HepG2 (cell line): ENCODE measurements around the gene HAUS2. TPM values are rescaled to one million over a fixed set of nuclear protein-coding genes. Genes with fewer than 3 reads are reported as not detected.

Experiments used
- CBX1 ChIP-seq: IDR thresholded peaks from one replicate; pipeline ENCODE4 v1.6.1; 2016; ENCODE audit warnings: antibody characterized with exemption, low read depth
- CREB1 ChIP-seq, 2 experiments: fragments of 450-650 bp in 1 of 2; IDR thresholded peaks; 2 replicates each; pipeline ENCODE4 v1.6.1; 2016 to 2017; ENCODE audit warnings: control low read depth in 1 of 2, mild to moderate bottlenecking in 1 of 2, missing compliant biosample characterization in 1 of 2, missing genetic modification characterization in 1 of 2
- FOXO1 ChIP-seq: sonication (generic); formaldehyde crosslinking; IDR thresholded peaks from 2 replicates; pipeline ENCODE4 v1.4.0; 2020; ENCODE audit warnings: missing genetic modification reagents
- GPN1 ChIP-seq: sonication (generic); formaldehyde crosslinking; IDR thresholded peaks from 2 replicates; pipeline ENCODE4 v1.5.1; 2020; ENCODE audit warnings: missing genetic modification reagents, borderline replicate concordance
- LCORL ChIP-seq, 2 experiments: fragments of 450-650 bp in 1 of 2; sonication (generic) in 1 of 2; formaldehyde crosslinking in 1 of 2; IDR thresholded peaks; 2 replicates each; pipeline versions ENCODE4 v1.5.0 to v1.6.1; 2017 to 2020; ENCODE audit warnings: antibody characterized with exemption in 1 of 2, missing genetic modification reagents in 1 of 2
- NCOA1 ChIP-seq: sonication (generic); formaldehyde crosslinking; IDR thresholded peaks from 2 replicates; pipeline ENCODE4 v1.9.0; 2021; ENCODE audit warnings: missing genetic modification reagents
- NR3C1 ChIP-seq: sonication (generic); formaldehyde crosslinking; IDR thresholded peaks from 2 replicates; pipeline ENCODE4 v1.4.0; 2020; ENCODE audit warnings: missing genetic modification reagents
- PAX8 ChIP-seq: sonication (generic); formaldehyde crosslinking; IDR thresholded peaks from 2 replicates; pipeline ENCODE4 v1.8.0; 2022; ENCODE audit warnings: mild to moderate bottlenecking, missing genetic modification reagents, borderline replicate concordance
- TAF15 ChIP-seq: fragments of 200-400 bp; formaldehyde crosslinking; IDR thresholded peaks from one replicate; pipeline ENCODE4 v1.6.1; 2018; ENCODE audit warnings: mild to moderate bottlenecking, low read depth, low read length; ENCODE audit not compliant: poor library complexity, severe bottlenecking
- TBP ChIP-seq: sonication (generic); formaldehyde crosslinking; IDR thresholded peaks from 2 replicates; pipeline ENCODE4 v1.5.0; 2020; ENCODE audit warnings: missing genetic modification reagents
- TCF12 ChIP-seq, 2 experiments: fragments of 450-650 bp in 1 of 2; sonication (generic) in 1 of 2; formaldehyde crosslinking in 1 of 2; IDR thresholded peaks; 2 replicates each; pipeline versions ENCODE4 v1.6.1 to v1.8.0; 2017 to 2022; ENCODE audit warnings: antibody characterized with exemption in 1 of 2, mild to moderate bottlenecking in 1 of 2, missing genetic modification reagents in 1 of 2, moderate library complexity in 1 of 2
- ZMYM4 ChIP-seq: sonication (generic); formaldehyde crosslinking; IDR thresholded peaks from 2 replicates; pipeline ENCODE4 v1.8.1; 2023; ENCODE audit warnings: mild to moderate bottlenecking, missing genetic modification reagents
- ZNF292 ChIP-seq: sonication (generic); formaldehyde crosslinking; IDR thresholded peaks from 2 replicates; pipeline ENCODE4 v1.8.1; 2022; ENCODE audit warnings: mild to moderate bottlenecking, low read depth, missing genetic modification reagents, borderline replicate concordance
- ZNF7 ChIP-seq: IDR thresholded peaks from 2 replicates; pipeline ENCODE4 v1.6.1; 2016; ENCODE audit warnings: missing biosample characterization, missing genetic modification reagents
- ZNF883 ChIP-seq: sonication (generic); formaldehyde crosslinking; IDR thresholded peaks from 2 replicates; pipeline ENCODE4 v1.5.1; 2020; ENCODE audit warnings: mild to moderate bottlenecking, missing genetic modification reagents; ENCODE audit errors: not compliant biosample characterization
- polyA plus RNA-seq, 8 experiments: library from polyadenylated mRNA; depleted of rRNA in 3 of 8; stranded (reverse) in 7 of 8; unstranded in 1 of 8; fragments of >200 nt; fragmentation: Illumina TruSeq in 4 of 8; extraction: Trizol in 4 of 8; gene quantifications; 2 replicates each; pipeline versions ENCODE4 v1.2.1 to v1.2.3, GENCODE V29; 2011 to 2016; ENCODE audit warnings: low read depth in 4 of 8, missing spikeins in 1 of 8, mixed read lengths in 1 of 8; ENCODE audit not compliant: insufficient read depth in 1 of 8
- total RNA-seq, 5 experiments: library from RNA; depleted of rRNA; stranded (reverse); fragments of >200 nt; fragmentation: Illumina TruSeq; extraction: Trizol; gene quantifications; 2 replicates each; pipeline ENCODE4 v1.2.3, GENCODE V29; 2016; ENCODE audit warnings: low read depth in 1 of 5
- TF ChIP-seq, protein P1 (sequence below): sonication (generic); formaldehyde crosslinking; conservative IDR thresholded peaks from 2 replicates; pipeline ENCODE4 v1.8.0; 2022; ENCODE audit warnings: low read depth, missing genetic modification reagents
- TF ChIP-seq, protein P2 (sequence below): IDR thresholded peaks from 2 replicates; pipeline ENCODE4 v1.6.1; 2016; ENCODE audit warnings: low read depth
- TF ChIP-seq, protein P3 (sequence below): sonication (generic); formaldehyde crosslinking; IDR thresholded peaks from 2 replicates; pipeline ENCODE4 v1.4.0; 2020; ENCODE audit warnings: missing genetic modification reagents, borderline replicate concordance
- TF ChIP-seq, protein P4 (sequence below), 2 experiments: IDR thresholded peaks; 2 replicates each; pipeline ENCODE4 v1.6.1; 2011 to 2012; ENCODE audit warnings: low read length in 2 of 2, borderline replicate concordance in 1 of 2, low read depth in 1 of 2, mild to moderate bottlenecking in 1 of 2, moderate library complexity in 1 of 2

HAUS2 gene
- total and polyA plus RNA-seq, 2 of the 13 experiments (the other 11 are each of a cell fraction or from before 2014, with no cell fraction given) = 11.6 to 32.9 TPM

DNA sequence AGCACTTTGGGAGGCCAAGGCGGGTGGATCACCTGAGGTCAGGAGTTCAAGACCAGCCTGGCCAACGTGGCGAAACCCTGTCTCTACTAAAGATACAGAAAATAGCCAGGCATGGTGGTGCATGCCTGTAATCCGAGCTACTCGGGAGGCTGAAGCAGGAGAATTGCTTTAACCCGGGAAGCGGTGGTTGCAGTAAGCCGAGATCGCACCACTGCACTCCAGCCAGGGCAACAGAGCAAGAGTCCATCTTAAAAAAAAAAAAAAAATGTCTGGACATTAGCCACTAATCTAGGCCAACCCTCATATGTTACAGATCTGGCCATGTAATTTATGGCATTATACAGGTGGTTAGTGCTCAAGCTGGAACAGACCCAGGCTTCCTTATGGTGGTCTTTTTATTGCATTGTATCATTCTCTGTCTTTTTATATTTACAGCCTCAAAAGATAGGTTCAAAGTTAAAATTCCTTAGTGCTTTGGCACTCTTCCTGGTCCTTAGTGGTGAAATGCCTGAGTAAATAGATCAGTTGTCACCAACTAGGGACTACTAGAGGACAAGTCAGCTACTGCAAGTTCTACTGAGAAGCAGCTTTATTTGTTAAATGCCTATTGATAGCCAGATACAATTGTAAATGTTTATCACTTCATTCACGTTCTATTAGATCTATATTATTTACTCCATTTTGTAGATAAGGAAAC is 42.7 kb downstream of the HAUS2 start (continued):
- TF ChIP-seq, protein P1, sequence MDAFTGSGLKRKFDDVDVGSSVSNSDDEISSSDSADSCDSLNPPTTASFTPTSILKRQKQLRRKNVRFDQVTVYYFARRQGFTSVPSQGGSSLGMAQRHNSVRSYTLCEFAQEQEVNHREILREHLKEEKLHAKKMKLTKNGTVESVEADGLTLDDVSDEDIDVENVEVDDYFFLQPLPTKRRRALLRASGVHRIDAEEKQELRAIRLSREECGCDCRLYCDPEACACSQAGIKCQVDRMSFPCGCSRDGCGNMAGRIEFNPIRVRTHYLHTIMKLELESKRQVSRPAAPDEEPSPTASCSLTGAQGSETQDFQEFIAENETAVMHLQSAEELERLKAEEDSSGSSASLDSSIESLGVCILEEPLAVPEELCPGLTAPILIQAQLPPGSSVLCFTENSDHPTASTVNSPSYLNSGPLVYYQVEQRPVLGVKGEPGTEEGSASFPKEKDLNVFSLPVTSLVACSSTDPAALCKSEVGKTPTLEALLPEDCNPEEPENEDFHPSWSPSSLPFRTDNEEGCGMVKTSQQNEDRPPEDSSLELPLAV (CRISPR knock-in tag) = no peak
- TF ChIP-seq, protein P2, sequence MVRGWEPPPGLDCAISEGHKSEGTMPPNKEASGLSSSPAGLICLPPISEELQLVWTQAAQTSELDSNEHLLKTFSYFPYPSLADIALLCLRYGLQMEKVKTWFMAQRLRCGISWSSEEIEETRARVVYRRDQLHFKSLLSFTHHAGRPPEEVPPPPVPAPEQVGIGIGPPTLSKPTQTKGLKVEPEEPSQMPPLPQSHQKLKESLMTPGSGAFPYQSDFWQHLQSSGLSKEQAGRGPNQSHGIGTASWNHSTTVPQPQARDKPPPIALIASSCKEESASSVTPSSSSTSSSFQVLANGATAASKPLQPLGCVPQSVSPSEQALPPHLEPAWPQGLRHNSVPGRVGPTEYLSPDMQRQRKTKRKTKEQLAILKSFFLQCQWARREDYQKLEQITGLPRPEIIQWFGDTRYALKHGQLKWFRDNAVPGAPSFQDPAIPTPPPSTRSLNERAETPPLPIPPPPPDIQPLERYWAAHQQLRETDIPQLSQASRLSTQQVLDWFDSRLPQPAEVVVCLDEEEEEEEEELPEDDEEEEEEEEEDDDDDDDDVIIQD (CRISPR knock-in tag) = no peak
- TF ChIP-seq ZNF292 (no peak), ZMYM4 (CRISPR knock-in tag) (peak; percentile 29; the same call in 1 of the 2 replicates), CBX1 (no peak), PAX8 (CRISPR knock-in tag) (no peak), NR3C1 (CRISPR knock-in tag) (no peak), LCORL (IDR thresholded peaks at IDR 0.05) (no peak), LCORL (CRISPR knock-in tag; IDR thresholded peaks at IDR 0.05) (no peak), FOXO1 (CRISPR knock-in tag) (no peak), NCOA1 (CRISPR knock-in tag) (no peak), ZNF7 (CRISPR knock-in tag) (no peak), TAF15 (no peak), GPN1 (CRISPR knock-in tag) (no peak), TCF12 (IDR thresholded peaks at IDR 0.05) (no peak), TCF12 (CRISPR knock-in tag; IDR thresholded peaks at IDR 0.05) (no peak), CREB1 (IDR thresholded peaks at IDR 0.05) (no peak), CREB1 (CRISPR knock-in tag; IDR thresholded peaks at IDR 0.05) (0 out of 2 replicates have a peak, but pooled peaks have one; percentile 24), ZNF883 (no peak), TBP (CRISPR knock-in tag) (no peak)
- TF ChIP-seq, protein P3, sequence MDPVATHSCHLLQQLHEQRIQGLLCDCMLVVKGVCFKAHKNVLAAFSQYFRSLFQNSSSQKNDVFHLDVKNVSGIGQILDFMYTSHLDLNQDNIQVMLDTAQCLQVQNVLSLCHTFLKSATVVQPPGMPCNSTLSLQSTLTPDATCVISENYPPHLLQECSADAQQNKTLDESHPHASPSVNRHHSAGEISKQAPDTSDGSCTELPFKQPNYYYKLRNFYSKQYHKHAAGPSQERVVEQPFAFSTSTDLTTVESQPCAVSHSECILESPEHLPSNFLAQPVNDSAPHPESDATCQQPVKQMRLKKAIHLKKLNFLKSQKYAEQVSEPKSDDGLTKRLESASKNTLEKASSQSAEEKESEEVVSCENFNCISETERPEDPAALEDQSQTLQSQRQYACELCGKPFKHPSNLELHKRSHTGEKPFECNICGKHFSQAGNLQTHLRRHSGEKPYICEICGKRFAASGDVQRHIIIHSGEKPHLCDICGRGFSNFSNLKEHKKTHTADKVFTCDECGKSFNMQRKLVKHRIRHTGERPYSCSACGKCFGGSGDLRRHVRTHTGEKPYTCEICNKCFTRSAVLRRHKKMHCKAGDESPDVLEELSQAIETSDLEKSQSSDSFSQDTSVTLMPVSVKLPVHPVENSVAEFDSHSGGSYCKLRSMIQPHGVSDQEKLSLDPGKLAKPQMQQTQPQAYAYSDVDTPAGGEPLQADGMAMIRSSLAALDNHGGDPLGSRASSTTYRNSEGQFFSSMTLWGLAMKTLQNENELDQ (CRISPR knock-in tag) = no peak
- TF ChIP-seq, protein P4, sequence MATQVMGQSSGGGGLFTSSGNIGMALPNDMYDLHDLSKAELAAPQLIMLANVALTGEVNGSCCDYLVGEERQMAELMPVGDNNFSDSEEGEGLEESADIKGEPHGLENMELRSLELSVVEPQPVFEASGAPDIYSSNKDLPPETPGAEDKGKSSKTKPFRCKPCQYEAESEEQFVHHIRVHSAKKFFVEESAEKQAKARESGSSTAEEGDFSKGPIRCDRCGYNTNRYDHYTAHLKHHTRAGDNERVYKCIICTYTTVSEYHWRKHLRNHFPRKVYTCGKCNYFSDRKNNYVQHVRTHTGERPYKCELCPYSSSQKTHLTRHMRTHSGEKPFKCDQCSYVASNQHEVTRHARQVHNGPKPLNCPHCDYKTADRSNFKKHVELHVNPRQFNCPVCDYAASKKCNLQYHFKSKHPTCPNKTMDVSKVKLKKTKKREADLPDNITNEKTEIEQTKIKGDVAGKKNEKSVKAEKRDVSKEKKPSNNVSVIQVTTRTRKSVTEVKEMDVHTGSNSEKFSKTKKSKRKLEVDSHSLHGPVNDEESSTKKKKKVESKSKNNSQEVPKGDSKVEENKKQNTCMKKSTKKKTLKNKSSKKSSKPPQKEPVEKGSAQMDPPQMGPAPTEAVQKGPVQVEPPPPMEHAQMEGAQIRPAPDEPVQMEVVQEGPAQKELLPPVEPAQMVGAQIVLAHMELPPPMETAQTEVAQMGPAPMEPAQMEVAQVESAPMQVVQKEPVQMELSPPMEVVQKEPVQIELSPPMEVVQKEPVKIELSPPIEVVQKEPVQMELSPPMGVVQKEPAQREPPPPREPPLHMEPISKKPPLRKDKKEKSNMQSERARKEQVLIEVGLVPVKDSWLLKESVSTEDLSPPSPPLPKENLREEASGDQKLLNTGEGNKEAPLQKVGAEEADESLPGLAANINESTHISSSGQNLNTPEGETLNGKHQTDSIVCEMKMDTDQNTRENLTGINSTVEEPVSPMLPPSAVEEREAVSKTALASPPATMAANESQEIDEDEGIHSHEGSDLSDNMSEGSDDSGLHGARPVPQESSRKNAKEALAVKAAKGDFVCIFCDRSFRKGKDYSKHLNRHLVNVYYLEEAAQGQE (IDR thresholded peaks at IDR 0.05; ENCODE audit: borderline replicate concordance in 1 of 2, low read depth in 1 of 2, low read length in 2 of 2) = no peak
